Stimulated activated CD4-positive, alpha-beta T cell treated with anti-CD3 and anti-CD28 coated beads, Interleukin-12 subunit alpha, Interleukin-12 subunit beta, amount 100 ng/mL, for 4 hours (primary cell): ENCODE data around the gene B4GALT4.
"Not testable (repeated sequence)": the region's sequence is repeated elsewhere in the genome, so short reads cannot be mapped to it uniquely, and the experiment has no call there.

Experiments
- DNase-seq: peaks from one replicate; pipeline ENCODE4 v3.0.0-alpha.2; 2020

Gene B4GALT4

GRCh38 chr3:119194237-119195150 lies 46.2 kb downstream of the B4GALT4 start:
- DNase-seq, result no peak

- no peak for DNase-seq
Measured at GRCh38 chr3:119191800-119192199, 48.9 kb downstream of the B4GALT4 start.

- no peak for DNase-seq
Measured at GRCh38 chr3:119187266-119187665, 53.4 kb downstream of the B4GALT4 start.

- no peak for DNase-seq
Measured at GRCh38 chr3:119184796-119185570, 55.7 kb downstream of the B4GALT4 start.

- DNase-seq, result no peak
Measured at GRCh38 chr3:119184111-119184510, 56.6 kb downstream of the B4GALT4 start.

DNA sequence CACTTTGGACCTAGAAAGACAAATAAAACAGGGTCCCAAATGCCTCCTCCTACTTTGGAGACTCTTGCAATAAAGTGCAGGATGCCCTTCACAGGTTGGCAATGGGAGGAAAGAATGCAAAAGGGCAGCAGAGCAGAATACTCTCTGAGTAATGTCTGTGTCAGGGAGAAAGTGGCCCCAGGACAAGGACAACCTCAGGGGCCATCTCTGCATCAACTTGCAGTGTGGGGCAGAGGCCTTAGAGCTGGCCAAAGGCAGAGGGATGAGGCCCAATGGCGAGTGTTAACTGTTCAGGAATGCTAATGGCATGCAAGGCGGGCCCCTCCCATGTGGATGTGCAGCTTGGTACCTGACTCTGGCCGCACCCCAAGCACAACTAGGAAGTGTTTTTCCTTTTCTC lies 58.9 kb downstream of the B4GALT4 start:
- no peak for DNase-seq

- no peak for DNase-seq
Measured at GRCh38 chr3:119177321-119177720, 63.4 kb downstream of the B4GALT4 start.

- no peak for DNase-seq
Measured at GRCh38 chr3:119176778-119177177, 63.9 kb downstream of the B4GALT4 start.

DNA sequence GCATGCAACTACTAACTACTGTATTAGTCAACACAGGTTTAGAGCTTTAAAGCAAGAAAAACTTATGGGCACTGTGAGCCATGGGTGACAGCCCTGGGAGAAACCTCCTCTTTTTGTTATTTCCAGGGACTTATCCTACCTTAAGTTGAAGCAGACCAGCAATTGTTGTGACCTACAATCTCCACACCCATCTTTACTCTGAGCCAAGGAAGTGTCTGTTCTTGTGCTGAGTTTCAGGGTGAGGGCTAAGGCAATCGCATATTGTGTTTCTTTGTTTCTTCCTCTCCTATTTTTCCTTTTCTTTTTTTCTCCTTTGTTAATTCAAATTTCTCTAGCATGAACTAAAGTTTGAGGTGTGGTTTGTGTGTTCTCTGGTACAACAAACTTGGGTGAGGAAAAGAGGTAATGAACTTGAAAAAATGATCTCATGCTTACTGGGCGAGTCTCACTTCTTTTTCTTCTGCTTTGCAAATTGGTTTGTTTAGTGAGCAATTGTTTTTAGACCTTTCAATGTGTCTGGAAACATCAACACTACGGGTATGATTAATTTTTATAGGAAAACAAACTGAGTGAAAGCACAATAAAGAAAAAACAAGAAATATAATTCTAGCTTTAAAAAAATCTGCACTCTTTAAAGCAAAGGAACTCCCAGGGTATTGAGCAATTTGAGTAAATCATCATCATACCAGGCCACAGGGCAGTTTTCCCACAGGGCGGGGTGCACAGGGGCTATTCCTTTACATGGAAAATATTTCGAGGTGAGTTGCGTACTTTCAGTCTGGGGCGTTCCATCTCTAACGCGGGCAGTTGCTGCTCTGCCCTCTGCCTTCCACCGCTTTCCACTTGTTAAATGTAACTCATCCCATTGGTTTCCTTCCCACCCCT lies 64.6 kb downstream of the B4GALT4 start:
- DNase-seq, result no peak

GRCh38 chr3:119173325-119173724 lies 67.4 kb downstream of the B4GALT4 start, which contains the start of gene UPK1B:
Gene UPK1B (plus strand): TSS chr3:119173598. CDS start chr3:119186742, 13,144 bp downstream.
- DNase-seq, result no peak

DNA sequence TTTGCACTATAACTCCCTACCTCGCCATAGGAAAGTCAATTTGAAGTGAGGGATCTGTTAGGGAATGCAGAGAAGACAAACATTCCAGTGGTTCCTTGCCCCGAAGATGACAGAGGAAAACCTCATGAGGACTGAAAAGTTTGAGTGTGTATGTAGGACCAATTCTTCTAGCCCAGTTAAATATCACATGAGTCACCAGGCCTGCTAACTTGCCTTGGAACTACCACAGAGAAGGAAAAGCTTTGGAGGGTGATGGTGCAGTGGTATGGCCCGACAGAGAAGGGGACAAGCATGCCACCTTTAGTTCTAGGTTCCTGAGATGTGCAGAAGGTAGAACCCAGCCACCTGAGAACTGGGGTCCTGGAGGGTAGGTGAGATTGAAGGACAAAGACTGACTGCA lies 69.9 kb downstream of the B4GALT4 start:
- DNase-seq, result no peak

GRCh38 chr3:119164745-119165144 lies 75.9 kb downstream of the B4GALT4 start:
- DNase-seq, result not testable (repeated sequence)
